ENCODE results near the gene CDNF.

CDNF gene

GRCh38 chr10:14859043-14859442 is 21.2 kb upstream of the CDNF start:
- DNase-seq: no peak
- TF ChIP-seq GATA1 (IDR thresholded peaks at IDR 0.05; ENCODE audit: low read depth, low read length): no peak
- TF ChIP-seq POLR2A (IDR thresholded peaks at IDR 0.05; ENCODE audit: low read length): no peak

GRCh38 chr10:14858338-14858960 is 20.6 kb upstream of the CDNF start:
- TF ChIP-seq POLR2A (IDR thresholded peaks at IDR 0.05; ENCODE audit: low read length) (no peak), GATA1 (IDR thresholded peaks at IDR 0.05; ENCODE audit: low read depth, low read length) (no peak)
- DNase-seq: no peak

- no peak for DNase-seq
- no peak for TF ChIP-seq GATA1 (IDR thresholded peaks at IDR 0.05; ENCODE audit: low read depth, low read length)
- TF ChIP-seq POLR2A (IDR thresholded peaks at IDR 0.05; ENCODE audit: low read length): no peak
Measured at GRCh38 chr10:14855453-14855852, 17.6 kb upstream of the CDNF start.

- TF ChIP-seq GATA1 (IDR thresholded peaks at IDR 0.05; ENCODE audit: low read depth, low read length) (no peak), POLR2A (IDR thresholded peaks at IDR 0.05; ENCODE audit: low read length) (no peak)
Measured at GRCh38 chr10:14852236-14852635, 14.4 kb upstream of the CDNF start.

GRCh38 chr10:14844948-14845347 is 7.1 kb upstream of the CDNF start:
- TF ChIP-seq POLR2A (IDR thresholded peaks at IDR 0.05; ENCODE audit: low read length): no peak
- no peak for TF ChIP-seq GATA1 (IDR thresholded peaks at IDR 0.05; ENCODE audit: low read depth, low read length)
- no peak for DNase-seq

More at GRCh38 chr10:14852236-14852635, 14.4 kb upstream of the CDNF start:
- peak in 1 of 2 experiments; percentile 8 for DNase-seq

GRCh38 chr10:14843327-14843988 is 5.6 kb upstream of the CDNF start:
- no peak for TF ChIP-seq GATA1 (IDR thresholded peaks at IDR 0.05; ENCODE audit: low read depth, low read length)
- TF ChIP-seq POLR2A (IDR thresholded peaks at IDR 0.05; ENCODE audit: low read length): no peak
- no peak for DNase-seq

GRCh38 chr10:14840178-14840577 is 2.3 kb upstream of the CDNF start:
- DNase-seq: no peak
- TF ChIP-seq GATA1 (IDR thresholded peaks at IDR 0.05; ENCODE audit: low read depth, low read length) (no peak), POLR2A (IDR thresholded peaks at IDR 0.05; ENCODE audit: low read length) (no peak)

GRCh38 chr10:14839305-14839695 is 1.5 kb upstream of the CDNF start:
- peak; percentile 38 to 51 for DNase-seq
- no peak for TF ChIP-seq POLR2A (IDR thresholded peaks at IDR 0.05; ENCODE audit: low read length)
- no peak for TF ChIP-seq GATA1 (IDR thresholded peaks at IDR 0.05; ENCODE audit: low read depth, low read length)

GRCh38 chr10:14838582-14839304 is 906 bp upstream of the CDNF start:
- DNase-seq: peak; percentile 56 to 69
- TF ChIP-seq GATA1 (IDR thresholded peaks at IDR 0.05; ENCODE audit: low read depth, low read length) (no peak), POLR2A (IDR thresholded peaks at IDR 0.05; ENCODE audit: low read length) (no peak)

- TF ChIP-seq GATA1 (IDR thresholded peaks at IDR 0.05; ENCODE audit: low read depth, low read length) (no peak), POLR2A (IDR thresholded peaks at IDR 0.05; ENCODE audit: low read length) (no peak)
- DNase-seq: peak in 1 of 2 experiments; percentile 39
Measured at GRCh38 chr10:14837003-14837756, 657 bp downstream of the CDNF start.

- TF ChIP-seq POLR2A (IDR thresholded peaks at IDR 0.05; ENCODE audit: low read length) (no peak), GATA1 (IDR thresholded peaks at IDR 0.05; ENCODE audit: low read depth, low read length) (no peak)
- DNase-seq: no peak
Measured at GRCh38 chr10:14836208-14836607, 1.6 kb downstream of the CDNF start.

GRCh38 chr10:14833106-14833505 is 4.7 kb downstream of the CDNF start:
- no peak for DNase-seq
- no peak for TF ChIP-seq GATA1 (IDR thresholded peaks at IDR 0.05; ENCODE audit: low read depth, low read length)
- no peak for TF ChIP-seq POLR2A (IDR thresholded peaks at IDR 0.05; ENCODE audit: low read length)

GRCh38 chr10:14826076-14826829 is 11.6 kb downstream of the CDNF start:
- DNase-seq: no peak
- TF ChIP-seq POLR2A (IDR thresholded peaks at IDR 0.05; ENCODE audit: low read length) (no peak), GATA1 (IDR thresholded peaks at IDR 0.05; ENCODE audit: low read depth, low read length) (no peak)
